D721Med (cell line): ENCODE measurements around the gene FAM43A.

ENCODE experiments used
- DNase-seq: peaks from one replicate; pipeline ENCODE4 v3.0.0; 2011; ENCODE audit warnings: low spot score; ENCODE audit not compliant: insufficient read length
- FAIRE-seq: peaks from 2 replicates; lab custom pipeline; 2011; peaks lifted over from hg19 to GRCh38; lab: Jason Lieb, UNC
- TF ChIP-seq, protein P1 (sequence below): IDR thresholded peaks from 2 replicates; pipeline ENCODE4 v1.5.1; 2012; ENCODE audit warnings: mild to moderate bottlenecking, control low read depth; ENCODE audit not compliant: insufficient read depth; ENCODE audit errors: missing control alignments

The FAM43A gene, protein sequence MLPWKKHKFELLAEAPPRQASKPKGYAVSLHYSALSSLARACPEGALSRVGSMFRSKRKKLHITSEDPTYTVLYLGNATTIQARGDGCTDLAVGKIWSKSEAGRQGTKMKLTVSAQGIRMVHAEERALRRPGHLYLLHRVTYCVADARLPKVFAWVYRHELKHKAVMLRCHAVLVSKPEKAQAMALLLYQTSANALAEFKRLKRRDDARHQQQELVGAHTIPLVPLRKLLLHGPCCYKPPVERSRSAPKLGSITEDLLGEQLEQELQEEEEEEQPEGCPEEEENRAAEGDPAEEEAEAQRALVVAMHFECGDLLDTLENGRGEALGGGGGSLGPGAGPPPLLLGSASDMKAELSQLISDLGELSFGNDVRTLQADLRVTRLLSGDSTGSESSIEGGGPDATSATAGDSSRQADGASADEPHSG

DNA sequence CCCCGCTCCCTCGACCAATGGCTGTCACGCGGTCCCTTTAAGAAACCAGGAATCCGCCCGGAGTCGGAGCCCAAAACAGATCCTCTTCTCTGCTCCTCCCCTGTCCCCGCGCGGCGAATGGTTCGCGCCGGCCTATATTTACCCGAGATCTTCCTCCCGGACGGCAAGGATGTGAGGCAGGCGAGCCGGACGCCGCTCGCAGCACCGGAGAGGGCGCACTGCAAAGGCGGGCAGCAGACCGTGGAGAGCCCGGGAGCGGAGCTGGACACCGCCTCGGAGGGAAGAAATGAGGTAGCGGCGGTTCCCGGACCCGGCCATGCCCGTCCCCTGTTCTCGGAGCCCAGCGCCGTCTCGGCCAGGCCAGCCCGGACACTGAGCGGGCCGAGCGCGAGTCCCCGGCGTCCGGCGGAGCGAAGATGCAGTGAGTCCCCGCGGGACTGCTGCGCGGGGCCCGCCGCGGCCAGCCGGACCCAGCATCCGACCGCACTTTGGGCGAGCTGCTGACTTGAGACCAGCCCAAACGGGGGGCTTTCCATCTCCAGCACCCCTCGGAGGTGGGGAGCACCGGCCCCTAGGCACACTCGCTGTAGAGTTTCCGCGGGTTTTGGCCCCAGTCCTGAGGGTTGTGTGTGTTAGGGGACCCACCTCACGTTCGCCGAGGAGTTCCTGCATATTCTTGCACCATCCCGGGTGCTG, at the start of gene FAM43A:
Gene FAM43A (plus strand): TSS at position 166 of the 696 bp plus-strand sequence. CDS start 944 bp downstream, outside the sequence.
- DNase-seq: peak; percentile 76
- TF ChIP-seq, protein P1, sequence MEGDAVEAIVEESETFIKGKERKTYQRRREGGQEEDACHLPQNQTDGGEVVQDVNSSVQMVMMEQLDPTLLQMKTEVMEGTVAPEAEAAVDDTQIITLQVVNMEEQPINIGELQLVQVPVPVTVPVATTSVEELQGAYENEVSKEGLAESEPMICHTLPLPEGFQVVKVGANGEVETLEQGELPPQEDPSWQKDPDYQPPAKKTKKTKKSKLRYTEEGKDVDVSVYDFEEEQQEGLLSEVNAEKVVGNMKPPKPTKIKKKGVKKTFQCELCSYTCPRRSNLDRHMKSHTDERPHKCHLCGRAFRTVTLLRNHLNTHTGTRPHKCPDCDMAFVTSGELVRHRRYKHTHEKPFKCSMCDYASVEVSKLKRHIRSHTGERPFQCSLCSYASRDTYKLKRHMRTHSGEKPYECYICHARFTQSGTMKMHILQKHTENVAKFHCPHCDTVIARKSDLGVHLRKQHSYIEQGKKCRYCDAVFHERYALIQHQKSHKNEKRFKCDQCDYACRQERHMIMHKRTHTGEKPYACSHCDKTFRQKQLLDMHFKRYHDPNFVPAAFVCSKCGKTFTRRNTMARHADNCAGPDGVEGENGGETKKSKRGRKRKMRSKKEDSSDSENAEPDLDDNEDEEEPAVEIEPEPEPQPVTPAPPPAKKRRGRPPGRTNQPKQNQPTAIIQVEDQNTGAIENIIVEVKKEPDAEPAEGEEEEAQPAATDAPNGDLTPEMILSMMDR: peak; percentile 19
- no peak for FAIRE-seq

DNA sequence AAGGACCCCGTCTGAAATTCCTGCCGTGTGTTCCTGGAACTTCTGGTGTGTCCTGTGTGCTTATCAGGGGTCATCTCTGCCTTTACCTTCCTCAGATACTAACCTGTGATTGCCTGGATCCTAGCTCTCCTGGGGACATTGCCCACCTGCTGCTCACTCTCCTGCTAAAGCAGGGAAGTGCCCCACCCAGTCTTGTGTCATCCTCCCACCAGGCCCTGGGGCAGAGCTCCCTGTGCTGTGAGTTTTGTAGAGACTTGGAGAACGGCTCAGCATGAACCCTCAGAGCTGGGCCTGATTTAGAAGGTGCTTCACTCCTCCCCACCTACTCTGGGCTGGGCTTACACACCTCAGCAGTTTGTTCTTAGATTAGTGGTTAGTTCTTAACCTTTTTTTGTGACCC, 48.6 kb upstream of the FAM43A start:
- TF ChIP-seq, protein P1: no peak
- FAIRE-seq: no peak

DNA sequence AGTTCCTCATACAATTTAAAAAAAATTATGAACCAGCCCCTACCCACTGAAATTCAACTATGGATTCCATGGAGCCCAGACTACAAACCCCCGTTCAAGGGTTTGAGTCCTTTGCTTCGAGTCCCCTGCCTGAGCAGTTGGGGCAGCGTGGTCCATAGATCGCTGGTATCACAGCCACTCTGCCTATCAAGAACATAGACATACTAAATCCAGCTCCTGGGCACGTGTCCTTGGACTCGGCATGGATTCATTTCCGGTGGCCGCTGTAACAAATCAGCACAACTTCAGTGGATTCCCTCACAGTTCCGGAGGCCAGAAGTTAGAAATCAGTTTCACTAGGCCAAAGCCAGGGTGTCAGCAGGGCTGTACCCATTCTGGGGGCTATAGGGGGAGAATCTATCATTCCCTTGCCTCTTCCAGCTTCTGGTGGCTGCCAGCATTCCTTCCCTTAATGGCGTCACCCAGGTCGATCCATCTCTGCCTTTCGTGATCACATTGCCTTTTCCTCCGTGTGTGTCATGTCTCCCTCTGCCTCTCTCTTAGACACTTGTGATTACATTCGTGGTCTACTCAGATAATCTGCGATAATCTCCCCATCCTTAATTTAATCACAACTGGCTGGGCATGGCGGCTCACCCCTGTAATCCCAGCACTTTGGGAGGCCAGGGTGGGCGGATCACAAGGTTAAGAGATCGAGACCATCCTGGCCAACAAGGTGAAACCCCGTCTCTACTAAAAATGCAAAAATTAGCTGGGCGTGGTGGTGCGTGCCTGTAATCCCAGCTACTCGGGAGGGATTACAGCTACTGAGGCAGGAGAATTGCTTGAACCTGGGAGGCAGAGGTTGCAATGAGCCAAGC, 47.9 kb upstream of the FAM43A start:
- FAIRE-seq (no peak), DNase-seq (no peak)
- TF ChIP-seq, protein P1: no peak

More for the DNA sequence above, 48.6 kb upstream of the FAM43A start:
- no peak for DNase-seq

DNA sequence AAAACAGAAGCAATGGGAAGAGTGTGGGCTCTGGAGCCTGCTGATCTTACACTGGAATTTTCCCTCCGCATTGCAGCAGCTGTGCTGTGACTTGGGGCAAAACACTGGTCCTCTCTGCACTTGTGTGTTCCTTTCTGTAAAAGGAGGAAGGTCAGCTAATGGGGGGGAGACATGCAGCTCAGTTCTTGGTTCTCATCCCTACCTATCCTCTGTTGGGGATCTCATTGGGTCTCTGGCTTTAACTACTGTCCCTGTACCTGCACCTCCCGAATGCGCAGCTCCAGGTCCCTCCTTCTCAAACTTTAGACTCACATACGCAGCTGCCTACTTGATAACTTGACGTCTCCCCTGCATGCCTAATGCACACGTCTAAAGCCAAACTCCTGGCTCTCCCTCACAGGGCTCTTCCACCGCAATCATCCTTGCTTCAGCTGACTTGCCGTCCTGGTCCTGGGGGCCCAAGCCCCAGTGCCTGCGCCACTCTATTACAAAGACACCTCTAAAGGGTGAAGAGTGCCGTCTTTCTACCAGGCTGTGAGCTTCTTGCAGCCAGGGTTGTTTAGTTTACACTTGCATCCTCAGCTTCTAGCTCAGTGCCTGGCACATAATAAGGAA, 46.6 kb upstream of the FAM43A start:
- TF ChIP-seq, protein P1: no peak
- no peak for FAIRE-seq

DNA sequence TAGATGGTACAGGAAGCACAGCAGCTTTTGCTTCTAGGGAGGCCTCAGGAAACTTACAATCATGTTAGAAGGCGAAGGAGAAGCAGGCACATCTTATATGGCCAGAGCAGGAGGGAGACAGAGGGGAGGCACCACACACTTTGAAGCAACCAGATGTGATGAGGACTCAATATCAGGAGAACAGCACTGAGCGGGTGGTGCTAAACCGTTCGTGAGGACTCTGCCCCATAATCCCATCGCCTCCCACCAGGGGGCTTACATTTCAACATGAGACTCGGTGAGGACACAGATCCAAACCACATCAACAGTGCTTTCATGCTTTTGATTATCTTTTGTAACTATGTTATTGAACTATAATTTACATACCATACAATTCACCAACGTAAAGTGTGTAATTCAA, 44.9 kb upstream of the FAM43A start:
- TF ChIP-seq, protein P1: peak; percentile 12
- FAIRE-seq: no peak
- DNase-seq: no peak

More for the DNA sequence above, 46.6 kb upstream of the FAM43A start:
- no peak for DNase-seq

DNA sequence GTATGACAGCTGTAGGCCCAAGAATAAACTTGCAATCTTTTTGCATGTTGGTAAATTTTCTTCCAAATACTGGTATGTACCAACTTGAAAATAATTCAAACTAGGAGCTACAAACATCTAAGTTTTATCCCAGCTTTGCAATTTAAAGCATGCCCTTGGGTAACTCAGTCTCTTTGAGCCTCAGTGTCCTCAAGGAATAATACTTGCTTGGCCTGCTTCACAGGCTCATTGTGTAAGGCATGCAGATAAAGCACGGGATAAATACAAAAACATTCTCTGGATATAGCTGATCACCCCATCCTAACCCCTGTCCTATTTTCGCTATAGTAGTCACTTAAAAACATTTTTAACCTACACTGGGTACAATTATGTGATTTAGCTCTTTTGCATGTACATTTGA, 42.9 kb upstream of the FAM43A start:
- TF ChIP-seq, protein P1: no peak
- DNase-seq (no peak), FAIRE-seq (no peak)
